Measurements from ENCODE around the gene GREB1.

Gene GREB1

DNA sequence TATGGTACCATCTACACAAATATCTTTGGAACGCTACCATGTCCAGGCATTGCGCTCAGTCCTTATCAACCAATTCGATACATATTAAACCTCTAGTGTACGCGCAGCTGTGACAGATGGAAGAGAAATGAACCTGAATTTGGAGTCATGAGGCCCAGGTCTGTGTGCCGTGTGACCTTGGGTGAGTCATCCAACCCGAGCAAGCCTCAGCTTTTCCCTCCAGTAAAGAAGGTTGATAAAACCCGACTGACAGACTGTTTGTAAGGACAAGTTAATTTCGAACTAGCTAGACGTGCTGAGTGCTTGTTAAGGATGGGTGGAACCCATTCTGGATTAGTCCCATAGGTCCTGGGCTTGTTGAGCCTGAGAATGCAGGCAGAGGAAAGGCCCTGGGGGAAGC is 28.2 kb downstream of the GREB1 start:
- DNase-seq (ENCODE audit: low spot score): no peak

DNA sequence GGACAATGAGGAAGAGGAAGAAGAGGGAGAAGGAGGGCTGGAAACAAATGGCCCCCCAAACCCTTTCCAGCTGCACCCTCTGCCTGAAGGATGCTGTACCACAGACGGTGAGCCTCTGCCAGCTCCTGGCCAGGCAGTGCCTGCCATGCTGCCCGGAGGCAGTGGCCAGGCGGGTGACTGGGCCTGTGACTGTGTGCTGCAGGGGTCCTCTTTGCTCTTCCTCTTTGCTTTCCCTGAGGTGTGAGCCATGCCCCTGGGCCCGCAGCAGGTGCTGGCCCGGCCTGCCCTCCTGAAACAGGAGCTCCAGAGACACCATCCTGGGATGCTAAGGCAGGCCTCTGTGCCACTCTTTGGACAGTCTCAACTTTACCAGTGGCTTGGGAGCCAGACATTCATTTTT is 28.6 kb downstream of the GREB1 start:
- DNase-seq (ENCODE audit: low spot score): no peak

DNA sequence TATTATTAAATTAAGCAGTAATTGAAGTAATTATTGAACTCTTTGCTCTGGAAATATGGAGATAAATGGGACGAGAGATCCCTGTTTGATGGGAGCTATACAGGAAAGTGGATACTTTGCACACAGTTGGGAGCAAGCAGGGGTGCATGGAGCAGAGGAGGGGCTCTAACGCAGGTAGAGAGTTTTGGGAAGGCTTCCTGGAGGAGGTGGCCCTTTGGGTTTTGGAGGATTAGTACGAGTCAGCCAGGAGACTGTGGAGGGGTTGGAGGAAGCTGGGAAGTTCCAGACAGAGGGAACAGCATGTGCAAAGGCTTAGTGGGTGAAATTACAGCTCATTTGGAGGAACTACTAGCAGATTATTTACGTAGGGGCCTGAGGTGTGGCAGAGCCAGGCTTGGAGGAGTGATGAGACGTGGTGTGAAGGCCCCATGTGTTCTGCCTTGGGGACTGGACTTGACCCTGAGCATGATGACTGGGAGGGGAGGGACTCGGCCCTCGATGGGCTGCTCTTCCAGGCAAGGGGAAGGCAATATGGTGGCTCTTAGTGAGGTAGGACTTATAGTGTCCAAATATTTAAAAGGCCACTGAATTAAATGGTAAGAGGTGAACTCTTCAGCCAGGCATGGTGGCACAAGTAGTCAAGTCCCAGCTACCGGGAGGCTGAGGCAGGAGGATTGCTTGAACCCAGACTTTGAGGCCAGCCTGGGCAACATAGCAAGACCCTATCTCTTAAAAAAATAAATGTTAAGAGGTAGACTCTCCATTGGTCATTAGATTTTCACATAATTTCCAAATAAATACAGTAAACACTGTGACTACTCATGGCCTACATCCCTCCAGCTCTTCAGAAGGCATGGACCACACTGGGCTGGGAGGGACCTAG is 30.2 kb downstream of the GREB1 start:
- DNase-seq (ENCODE audit: low spot score): no peak

DNA sequence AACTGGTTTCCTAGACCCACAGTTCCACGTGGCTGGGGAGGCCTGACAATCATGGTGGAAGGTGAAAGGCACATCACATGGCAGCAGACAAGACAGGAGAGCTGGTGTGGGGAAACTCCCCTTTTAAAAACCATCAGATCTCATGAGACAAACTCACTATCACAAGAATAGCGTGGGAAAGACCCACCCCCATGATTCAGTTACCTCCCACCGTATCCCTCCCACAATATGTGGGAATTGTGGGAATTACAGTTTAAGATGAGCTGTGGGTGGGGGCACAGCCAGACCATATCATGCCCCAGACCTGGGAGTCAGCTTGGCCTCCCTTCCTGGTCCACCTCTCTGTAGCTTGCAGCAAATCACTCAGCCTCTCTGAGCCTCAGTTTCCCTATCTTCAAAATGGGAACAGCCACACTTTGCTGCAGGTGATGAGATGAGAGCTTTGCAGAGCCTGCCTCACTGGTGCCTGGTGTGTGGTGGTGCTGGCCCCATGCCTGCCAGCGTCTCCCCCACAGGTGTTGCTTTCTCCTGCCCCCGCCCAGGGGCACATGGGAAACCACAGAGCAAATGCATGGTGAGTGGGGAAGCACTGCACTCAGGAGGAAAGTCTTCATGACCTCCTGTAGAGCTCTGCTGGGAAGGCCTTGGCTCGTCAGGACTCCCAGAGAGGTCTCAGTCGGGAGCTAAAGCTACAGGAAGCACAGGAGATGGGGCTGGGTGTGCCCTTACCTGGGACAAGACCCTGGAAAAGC is 31.1 kb downstream of the GREB1 start:
- no peak for DNase-seq (ENCODE audit: low spot score)

DNA sequence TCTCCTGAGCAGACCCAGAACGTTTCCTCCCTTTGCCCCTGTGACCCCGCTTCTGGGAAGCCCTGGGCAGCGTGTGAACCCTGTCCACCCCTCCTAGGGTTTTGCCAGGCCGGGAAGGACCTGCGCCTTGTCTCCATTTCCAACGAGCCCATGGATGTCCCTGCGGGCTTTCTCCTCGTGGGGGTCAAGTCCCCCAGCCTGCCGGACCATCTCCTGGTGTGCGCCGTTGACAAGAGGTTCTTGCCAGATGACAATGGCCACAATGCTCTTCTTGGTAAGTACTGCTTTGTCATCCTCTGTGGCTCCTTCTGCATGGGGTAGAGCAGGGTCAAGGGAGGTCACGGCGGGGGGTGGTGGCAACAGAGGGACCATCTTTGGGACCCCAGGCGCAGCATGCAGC is 32.5 kb downstream of the GREB1 start:
- no peak for DNase-seq (ENCODE audit: low spot score)

DNA sequence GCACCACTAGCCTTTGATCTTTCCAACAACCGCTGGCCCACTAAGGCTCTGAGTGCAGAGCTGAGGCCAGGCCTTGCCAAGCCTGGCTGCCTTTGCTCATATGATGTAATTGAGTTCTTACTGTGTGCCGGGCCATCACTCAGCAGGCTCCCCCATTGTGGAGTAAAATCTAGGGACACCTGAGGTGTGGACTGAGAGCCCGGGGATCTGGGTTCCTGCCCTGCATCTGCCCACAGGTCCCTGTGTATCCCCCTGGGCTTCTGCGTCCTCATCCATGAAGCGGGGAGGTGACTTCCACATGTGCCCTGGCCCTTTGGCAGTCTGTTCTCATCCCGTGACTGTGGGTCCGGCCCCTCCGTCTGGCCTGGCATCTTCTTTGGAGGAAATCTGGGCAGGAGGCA is 33.8 kb downstream of the GREB1 start:
- DNase-seq (ENCODE audit: low spot score): no peak

DNA sequence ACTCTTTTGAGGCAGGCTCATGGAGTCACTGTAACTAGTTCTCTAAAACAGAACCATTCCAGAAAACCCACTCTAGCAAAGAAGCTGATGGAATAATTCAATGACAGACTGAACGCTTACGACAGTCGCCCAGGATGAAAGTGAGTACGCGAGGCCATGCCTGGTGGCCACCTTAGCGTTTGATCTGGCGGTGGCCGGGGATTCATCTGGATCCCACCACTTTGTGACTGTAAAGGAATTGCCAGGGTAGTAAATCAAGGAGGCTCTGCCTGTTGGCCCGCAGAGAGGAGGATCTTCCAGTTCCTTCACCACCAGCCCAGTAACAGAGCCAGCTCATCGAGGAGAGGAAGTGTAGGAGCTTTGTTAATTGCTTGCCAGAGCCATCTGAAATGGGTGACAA is 34.6 kb downstream of the GREB1 start:
- DNase-seq (ENCODE audit: low spot score): no peak

DNA sequence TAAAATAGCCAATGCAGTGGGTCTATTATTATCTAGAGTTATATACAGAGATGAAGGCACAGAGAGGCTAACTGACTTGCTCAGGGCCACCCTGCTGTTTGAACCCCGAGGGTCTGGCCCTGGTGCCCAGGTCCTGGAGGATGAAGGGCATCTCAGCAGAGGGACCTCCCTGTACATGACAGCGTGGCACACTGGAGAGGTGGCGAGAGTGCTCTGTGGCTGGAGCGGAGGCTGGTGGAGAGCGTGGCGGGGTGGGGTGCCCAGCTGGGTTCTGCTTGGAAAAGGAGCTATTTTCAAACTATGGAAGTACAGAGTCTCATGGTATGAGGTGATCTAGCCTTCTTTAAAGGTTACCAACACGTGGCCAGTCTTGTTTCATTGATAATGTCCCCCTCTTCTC is 35.8 kb downstream of the GREB1 start:
- no peak for DNase-seq (ENCODE audit: low spot score)

DNA sequence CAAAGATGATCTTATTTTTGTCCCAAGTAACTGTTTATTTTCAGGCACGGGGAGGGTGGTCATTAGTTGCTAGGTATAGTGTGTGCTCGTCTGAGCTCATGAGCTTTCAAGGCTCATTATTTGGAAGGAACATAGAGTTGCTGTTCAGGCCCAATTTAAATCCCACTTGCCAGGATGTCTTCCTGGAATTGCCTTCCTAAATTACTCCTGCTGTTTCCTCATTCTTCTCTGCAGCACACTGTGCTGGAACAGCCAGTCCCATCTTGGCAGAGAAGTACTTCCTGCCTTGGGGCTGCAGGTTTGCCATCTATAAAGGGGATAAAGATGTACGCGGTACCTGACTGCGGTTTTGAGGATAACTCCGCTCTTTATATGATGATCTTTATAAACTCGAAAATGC is 37.3 kb downstream of the GREB1 start:
- peak; percentile 14 for DNase-seq (ENCODE audit: low spot score)

DNA sequence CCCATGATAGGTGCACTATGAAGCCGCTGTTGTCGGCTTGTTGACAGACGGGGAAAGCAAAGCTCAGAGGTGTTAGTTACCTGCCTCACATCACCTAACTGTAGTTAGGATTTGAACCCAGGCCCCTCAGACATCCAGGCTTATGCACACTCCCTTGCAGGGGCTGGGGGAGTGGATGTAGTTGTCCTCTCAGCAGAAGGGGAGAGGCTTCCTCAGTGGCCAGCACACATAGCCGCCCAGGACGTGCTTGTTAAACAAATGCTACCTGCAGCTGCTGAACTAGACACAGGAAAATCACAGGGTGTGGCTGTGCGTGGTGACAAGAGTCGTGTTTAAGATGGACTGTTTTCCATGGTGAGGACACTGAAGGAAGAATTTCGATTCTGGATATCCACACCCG is 39.2 kb downstream of the GREB1 start:
- DNase-seq (ENCODE audit: low spot score): no peak

DNA sequence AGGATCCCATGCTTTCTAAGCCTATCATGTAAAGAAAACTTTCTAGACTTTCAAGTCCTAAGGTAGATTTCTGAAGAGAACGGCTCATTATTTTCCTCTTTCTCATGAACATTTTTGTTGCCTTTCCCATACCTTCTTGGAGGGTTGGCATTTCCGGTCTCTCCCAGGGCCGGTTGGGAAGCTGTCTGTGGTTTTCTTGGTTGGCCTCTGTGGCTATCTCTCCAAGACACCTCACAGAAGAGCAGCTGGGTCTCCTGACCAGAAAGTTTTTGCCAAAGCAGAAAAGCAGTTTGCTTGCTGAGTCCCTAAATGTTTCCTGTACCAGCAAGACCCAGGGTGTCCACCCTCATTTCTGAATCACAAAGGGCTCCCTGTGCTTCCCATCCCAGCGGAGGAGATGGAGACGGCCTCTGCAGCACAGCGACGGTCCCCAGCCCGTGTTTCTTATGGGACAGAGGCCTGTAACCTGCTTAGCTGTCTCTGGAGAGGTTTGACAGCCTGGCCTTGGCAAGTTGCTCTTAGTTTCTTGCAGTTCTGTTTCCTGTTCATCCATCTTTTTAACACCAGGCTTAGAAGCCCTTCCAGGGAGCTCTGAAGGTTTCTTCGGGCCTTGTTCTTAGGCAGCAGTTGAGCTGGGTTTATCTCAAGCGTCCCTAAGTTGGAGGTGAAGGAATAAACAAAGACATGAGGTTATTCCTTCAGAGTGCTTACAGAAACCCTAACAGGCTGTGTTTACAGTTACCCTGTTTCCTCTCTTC is 39.8 kb downstream of the GREB1 start:
- no peak for DNase-seq (ENCODE audit: low spot score)

DNA sequence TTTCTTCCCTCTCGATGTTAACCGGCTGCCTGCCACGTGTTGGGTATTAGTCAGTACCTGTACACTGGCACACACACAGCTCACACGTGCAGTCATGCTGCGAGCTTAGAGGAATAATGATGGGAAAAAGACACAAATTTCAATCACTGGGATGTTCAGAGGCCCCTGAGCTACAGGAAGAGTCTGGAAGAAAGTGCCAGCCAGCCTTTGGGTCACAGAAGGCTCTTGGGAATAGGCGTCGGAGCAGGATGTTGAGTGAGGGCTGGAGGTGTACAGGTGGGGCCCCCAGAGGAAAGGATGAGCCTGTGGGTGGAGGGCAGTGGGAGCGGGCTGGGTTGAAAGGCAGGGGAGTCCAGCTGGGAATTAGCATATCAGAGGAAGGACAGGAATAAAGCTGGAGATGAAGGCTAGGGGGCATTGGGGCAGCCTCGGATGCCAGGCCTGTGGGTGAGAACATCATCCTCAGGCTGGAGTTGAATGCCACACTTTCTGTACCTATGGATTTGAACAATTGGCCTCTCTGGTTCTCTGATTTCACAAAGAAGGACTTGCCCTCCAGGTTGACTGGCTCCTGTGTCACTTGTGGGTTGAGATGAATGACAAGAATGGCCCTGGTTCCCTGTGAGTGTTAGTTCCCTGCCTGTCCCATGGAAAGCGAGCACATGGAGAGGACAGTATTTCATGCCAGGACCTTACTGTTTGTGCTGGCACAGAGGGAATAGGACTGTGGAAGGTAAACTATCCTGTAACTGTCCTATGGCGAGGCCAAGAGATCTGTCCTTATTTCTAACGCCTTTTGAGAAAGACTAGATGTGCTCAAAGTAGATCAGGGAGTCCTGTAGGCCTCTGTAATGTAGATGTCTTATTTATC is 40.6 kb downstream of the GREB1 start:
- DNase-seq (ENCODE audit: low spot score): no peak

DNA sequence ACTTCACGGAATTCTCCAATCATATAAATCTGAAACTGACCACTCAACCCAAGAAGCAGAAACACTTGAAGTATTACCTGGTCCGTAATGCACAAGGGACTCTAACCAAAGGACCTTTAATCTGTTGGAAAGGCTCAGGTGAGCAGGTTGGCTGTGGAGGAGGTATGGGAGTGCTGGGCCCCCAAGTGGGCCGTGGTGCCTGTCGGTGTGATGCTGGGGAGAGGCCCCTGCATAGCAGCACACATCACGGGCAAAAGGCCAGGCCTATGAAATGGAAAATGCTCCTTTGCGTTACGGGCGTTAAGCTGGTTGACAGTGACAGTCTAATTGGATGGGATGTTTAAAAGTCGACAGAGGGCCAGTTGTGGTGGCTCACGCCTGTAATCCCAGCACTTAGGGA is 42.6 kb downstream of the GREB1 start:
- DNase-seq (ENCODE audit: low spot score): no peak

DNA sequence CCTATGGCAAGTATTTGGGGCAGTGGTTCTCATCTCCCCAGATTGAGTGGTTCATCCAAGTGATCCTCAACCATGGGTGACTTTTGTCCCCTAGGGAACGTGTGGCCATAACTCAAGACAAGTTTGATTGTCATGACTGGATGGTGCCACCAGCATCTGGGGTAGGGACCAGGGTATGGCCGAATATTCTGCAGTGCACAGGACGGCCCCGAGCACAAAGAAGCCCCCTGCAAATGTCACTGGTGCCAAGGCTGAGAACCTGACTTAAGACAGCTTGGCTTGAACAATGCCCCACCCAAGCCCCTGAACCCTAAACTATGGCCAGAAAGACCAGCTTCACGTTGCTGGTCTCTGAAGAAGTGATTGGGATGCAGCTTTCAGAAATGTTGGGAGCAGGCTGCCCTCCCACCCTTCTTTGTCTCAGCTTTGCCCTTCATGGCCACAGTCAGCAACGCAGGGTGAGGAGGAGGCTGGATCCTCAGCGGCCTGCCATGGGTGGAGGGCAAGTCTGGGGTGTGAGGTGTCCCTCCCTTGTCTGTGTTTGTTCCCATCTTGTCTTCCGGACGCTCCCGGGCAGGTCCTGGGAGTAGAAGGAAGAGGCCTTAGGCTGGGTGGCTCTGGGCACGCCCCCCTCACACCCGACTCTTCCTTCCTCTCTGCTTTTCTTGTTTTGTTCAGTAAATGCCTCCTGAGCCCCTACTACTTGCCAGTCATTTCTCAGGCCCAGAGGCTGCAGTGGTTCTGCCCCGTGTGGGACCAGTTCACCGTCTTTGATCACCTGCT is 43.4 kb downstream of the GREB1 start:
- DNase-seq (ENCODE audit: low spot score): no peak

DNA sequence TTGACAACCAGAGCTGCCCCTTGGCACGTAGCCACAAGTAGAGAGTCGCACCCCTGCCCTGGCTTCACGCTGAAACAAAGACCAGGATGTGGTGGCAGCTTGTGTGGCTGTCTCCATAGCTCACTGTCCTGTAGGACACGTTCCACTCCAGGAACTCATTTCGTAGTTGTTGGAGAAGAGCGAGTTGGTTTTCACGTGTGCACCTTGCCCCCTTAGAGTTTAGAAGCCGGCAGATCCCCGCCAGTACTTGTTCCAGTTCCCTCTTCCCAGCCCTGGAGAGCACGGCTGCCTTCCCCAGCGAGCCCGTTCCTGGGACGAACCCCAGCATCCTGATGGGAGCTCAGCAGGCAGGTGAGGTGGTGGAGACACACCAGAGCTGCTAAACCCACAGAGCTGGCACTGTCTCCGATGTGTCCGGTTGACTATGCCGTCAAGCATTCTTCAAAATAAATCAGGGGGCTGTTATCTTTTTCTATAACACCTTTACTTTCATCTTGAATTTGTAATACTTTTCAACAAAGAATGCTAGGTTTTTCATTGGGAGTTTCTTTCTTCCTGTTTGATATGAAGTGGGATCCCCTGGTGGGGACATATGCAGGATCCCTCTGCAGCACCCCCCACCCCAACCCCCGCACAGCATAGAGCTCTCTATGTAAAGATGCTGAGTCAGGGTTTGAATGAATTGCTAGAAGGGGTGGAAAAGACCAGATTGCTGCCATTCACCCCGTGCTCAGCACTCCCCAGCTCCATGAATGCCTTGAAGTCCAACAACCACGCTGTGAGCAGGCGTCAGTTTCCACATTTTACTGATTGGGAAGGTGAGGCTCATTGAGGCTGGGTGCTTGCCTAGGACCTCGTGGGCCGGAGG is 44.5 kb downstream of the GREB1 start:
- DNase-seq (ENCODE audit: low spot score): no peak

DNA sequence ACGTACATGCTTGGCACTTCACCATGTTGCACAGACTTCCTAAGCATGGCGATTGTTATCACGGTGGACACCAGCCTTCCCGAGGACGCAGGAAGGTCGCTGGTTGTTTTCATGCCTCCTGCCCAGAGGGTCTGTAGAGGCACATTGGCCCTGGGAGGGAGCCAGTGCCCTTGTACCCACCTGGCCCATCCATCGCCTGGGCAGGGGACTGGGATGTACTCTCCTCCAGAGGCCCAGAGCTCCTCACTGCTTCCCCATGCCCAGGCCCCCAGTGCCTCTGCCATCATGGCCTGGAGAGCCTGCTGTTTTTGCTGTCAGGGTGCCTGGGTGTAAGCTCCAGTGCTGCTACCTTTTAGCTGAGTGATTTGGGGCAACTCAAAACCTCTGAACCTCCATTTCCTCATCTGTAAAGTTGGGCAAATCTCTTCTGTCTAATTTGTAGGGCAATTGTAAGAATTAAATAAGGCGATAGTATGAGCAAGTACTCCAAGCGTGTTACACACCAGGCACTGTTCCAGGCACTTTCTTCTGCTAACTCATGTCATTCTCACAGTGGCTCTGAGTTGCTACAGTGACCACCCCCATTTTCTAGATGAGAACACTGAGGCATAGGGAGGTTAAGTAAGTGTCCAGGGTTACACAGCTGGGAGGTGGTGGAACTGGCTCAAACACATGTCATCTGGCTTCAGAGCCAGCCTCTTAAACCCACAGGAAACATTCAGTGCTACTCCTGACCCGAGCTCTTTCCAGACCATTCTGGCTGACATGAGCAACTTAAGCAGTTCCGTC is 45.3 kb downstream of the GREB1 start:
- DNase-seq (ENCODE audit: low spot score): no peak

DNA sequence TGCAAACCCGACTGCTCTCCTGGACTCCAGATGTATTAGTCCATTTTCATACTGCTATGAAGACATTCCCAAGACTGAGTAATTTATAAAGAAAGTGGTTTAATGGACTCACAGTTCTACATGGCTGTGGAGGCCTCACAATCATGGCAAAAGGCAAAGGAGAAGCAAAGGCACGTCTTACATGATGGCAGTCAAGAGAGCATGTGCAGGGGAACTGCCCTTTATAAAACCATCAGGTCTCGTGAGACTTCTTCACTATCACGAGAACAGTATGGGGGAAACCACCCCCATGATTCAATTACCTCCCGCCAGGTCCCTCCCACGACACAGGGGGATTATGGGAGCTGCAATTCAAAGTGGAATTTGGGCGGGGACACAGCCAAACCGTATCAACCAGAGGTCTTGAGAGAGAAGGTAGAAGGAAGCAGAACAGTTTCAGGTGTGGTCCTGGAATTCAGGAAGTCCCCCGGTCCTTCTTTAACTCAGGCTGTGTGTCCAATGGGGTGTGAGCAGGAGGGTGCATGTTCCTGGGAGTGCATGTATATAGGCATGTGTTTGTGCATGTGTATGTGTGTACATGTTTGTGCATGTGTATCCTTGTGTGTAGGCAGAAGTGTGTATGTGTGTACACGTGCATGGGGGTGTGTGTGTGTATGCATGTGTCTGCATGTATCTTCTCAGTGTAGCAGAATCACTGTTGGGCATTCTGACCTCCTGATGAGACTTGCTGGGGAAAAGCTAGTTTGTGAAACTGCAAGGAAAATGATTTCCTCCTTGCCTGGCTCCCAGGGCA is 46.2 kb downstream of the GREB1 start:
- DNase-seq (ENCODE audit: low spot score): no peak

DNA sequence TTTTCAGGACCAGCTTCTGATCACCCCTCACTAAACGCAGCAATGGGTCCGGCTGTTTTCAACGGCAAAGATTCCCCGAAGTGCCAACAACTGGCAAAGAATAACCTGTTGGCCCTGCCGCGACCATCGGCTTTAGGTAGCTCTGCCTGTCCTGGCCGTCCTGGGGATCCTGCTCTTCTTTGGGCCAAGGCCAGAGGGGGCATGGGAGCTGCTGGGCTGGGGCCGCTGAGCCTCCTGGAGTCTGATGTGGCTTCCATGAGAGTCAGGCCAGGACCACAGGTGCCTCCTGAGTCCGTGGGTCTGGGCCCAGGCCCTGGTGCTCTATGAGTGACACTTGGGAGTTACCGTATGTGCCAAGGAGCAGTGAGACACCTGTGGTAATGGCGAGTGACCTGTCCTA is 46.9 kb downstream of the GREB1 start:
- DNase-seq (ENCODE audit: low spot score): no peak
